ENCODE data around the gene ZNHIT3.
"Not testable (repeated sequence)": the region's sequence is repeated elsewhere in the genome, so short reads cannot be mapped to it uniquely, and the experiment has no call there.

- TF ChIP-seq CTCF, EZH2 (IDR thresholded peaks at IDR 0.05): not testable (repeated sequence)
Measured at GRCh38 chr17:36452888-36453287, 33.6 kb upstream of the ZNHIT3 start.

Data from neural progenitor cell (in vitro differentiated cells).